Measurements from ENCODE around the gene PTDSS2. TPM values are rescaled to one million over a fixed set of nuclear protein-coding genes. Genes with fewer than 3 reads are reported as not detected.
A peak's percentile ranks its signal among the peaks of the same experiment; 100 is the strongest.

Gene PTDSS2
- total and polyA plus RNA-seq, 7 donors = 11.8 to 26.0 (median 19.6) TPM

DNA sequence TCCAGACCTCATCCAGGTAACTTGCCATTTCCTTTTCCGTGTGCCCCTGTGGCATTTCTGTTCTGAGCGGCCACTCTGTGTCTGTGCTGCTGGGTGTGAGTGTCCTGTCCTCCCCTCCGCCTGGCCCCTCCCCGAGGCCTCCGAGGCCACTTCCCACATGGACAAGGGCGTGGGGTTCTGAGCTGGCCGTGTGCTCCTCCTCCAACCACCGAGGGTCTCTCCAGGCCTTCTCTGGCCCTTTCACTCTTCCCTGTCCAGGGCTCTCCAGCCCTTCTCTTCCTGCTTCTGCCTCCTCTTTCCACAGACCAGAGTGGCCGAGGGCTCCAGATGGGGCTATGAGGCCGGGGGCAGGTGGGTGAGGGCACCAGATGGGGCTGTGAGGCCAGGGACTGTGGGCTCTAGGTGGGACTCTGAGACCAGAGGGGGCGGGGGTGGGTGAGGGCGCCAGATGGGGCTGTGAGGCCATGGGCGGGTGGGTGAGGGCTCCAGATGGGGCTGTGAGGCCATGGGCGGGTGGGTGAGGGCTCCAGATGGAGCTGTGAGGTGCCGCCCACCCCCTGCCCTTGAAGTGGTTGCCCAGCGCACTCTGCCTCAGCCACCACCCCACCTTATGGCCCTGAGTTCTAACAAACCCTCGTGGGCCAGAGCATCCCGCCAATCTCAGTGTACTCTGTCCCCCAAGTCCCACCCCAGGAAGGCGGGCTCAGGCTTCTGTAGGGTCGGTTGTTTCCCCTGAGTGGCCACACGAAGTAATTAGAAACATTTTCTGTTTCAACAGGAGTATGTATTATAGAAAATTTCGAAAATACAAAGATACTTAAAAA, 24.1 kb downstream of the PTDSS2 start:
- no peak for ATAC-seq
- peaks cover 0 to 6% of the 10 kb centered on the region in 2 donors for H3K36me3 ChIP-seq (ENCODE audit: insufficient read depth in 1 of 2, low read depth in 1 of 2)
- H3K27me3 ChIP-seq (ENCODE audit: insufficient read depth in 3 of 3, low read length in 2 of 3) = no peaks in the 10 kb centered on the region
- no peak overlapping the region for H3K4me3 ChIP-seq
- H3K27ac ChIP-seq = no peak overlapping the region
- no peak for TF ChIP-seq CTCF (IDR thresholded peaks at IDR 0.05)
- intact Hi-C loops (cut with DNase I) = no loop called here
- peaks cover 9% of the 10 kb centered on the region for H3K4me1 ChIP-seq
- WGBS, 3 donors = 88 to 91% (median 89%) methylated on average over 18 to 22 of the region's 22 CpGs
- DNase-seq = peak in 1 of 2 donors; percentile 20
- no peaks in the 10 kb centered on the region for H3K9me3 ChIP-seq

DNA sequence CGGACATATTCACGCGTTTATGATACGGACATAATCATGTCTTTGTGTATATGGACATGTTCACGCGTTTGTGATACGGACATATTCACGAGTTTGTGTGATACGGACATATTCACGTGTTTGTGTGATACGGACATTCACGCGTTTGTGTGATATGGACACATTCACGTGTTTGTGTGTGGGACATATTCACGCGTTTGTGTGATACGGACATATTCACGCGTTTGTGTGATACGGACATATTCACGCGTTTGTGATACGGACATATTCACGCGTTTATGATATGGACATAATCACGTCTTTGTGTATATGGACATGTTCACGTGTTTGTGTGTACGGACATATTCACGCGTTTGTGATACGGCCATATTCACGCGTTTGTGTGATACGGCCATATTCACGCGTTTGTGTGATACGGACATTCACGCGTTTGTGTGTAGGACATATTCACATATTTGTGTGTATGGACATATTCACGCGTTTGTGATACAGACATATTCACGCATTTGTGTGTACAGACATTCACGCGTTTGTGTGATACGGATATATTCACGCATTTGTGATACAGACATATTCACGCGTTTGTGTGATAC, 24.9 kb downstream of the PTDSS2 start:
- no peak for TF ChIP-seq CTCF (IDR thresholded peaks at IDR 0.05)
- no peaks in the 10 kb centered on the region for H3K27me3 ChIP-seq (ENCODE audit: insufficient read depth in 3 of 3, low read length in 2 of 3)
- H3K36me3 ChIP-seq (ENCODE audit: insufficient read depth in 1 of 2, low read depth in 1 of 2) = peaks cover 0 to 6% of the 10 kb centered on the region in 2 donors
- no peak overlapping the region for H3K4me3 ChIP-seq
- no peaks in the 10 kb centered on the region for H3K9me3 ChIP-seq
- H3K27ac ChIP-seq = no peak overlapping the region
- peaks cover 2% of the 10 kb centered on the region for H3K4me1 ChIP-seq
- intact Hi-C loops (cut with DNase I) = no loop called here
- peak in 1 of 2 donors; percentile 26 for DNase-seq
- WGBS, 3 donors = 96 to 98% (median 98%) methylated on average over 48 of the region's 48 CpGs
- ATAC-seq = no peak

- Histone ChIP-seq H3K27me3 (ENCODE audit: insufficient read depth in 3 of 3, low read length in 2 of 3) (no peaks in the 10 kb centered on the region), H3K36me3 (ENCODE audit: insufficient read depth in 1 of 2, low read depth in 1 of 2) (peaks cover 0 to 6% of the 10 kb centered on the region in 2 donors), H3K4me1 (no peaks in the 10 kb centered on the region), H3K9me3 (no peaks in the 10 kb centered on the region), H3K27ac (no peak overlapping the region), H3K4me3 (no peak overlapping the region)
- WGBS, 3 donors = 81 to 90% (median 88%) methylated on average over 9 of the region's 9 CpGs
- no peak for TF ChIP-seq CTCF (IDR thresholded peaks at IDR 0.05)
- intact Hi-C loops (cut with DNase I) = no loop called here
- DNase-seq = no peak
- ATAC-seq = no peak
Measured at GRCh38 chr11:475941-476340, 25.9 kb downstream of the PTDSS2 start.

DNA sequence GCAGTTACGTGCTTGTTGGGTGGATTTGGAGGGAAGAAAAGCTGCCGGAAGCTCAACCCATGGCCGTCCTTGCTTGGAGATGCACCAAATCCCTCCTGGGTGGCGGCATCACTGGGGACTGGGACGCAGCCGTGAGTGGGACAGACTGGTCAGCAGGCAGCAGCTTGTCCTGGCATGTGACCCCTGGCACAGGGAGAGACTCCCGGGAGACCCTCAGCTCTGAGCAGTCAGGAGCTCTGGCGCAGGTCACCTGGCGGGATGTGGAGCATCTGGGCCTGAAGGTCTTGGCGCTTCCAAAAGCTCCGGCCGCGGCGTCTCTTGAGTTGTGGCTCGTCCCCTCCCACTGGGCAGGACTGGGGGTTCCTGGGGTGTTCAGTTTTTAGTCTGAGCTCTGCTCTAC, 26.3 kb downstream of the PTDSS2 start:
- no peak for TF ChIP-seq CTCF (IDR thresholded peaks at IDR 0.05)
- H3K4me1 ChIP-seq = no peaks in the 10 kb centered on the region
- no peaks in the 10 kb centered on the region for H3K9me3 ChIP-seq
- no peak overlapping the region for H3K4me3 ChIP-seq
- intact Hi-C loops (cut with DNase I) = no loop called here
- no peak overlapping the region for H3K27ac ChIP-seq
- no peaks in the 10 kb centered on the region for H3K27me3 ChIP-seq (ENCODE audit: insufficient read depth in 3 of 3, low read length in 2 of 3)
- WGBS, 3 donors = 85 to 93% (median 91%) methylated on average over 14 to 15 of the region's 15 CpGs
- DNase-seq (peak in 1 of 2 donors; percentile 31), ATAC-seq (no peak)
- H3K36me3 ChIP-seq (ENCODE audit: insufficient read depth in 1 of 2, low read depth in 1 of 2) = peaks cover 0 to 6% of the 10 kb centered on the region in 2 donors

All from psoas muscle (tissue), 8 donors.